A673 (cell line): Measurements from ENCODE around the gene CHRNA3. TPM values are rescaled to one million over a fixed set of nuclear protein-coding genes. Genes with fewer than 3 reads are reported as not detected.

Experiments used
- BruUV-seq: library from RNA; stranded (reverse); fragments of 400-500 nt; replicated peaks from 2 replicates; lab custom pipeline; 2021; lab: Mats Ljungman, UMichigan
- CTCF ChIA-PET: fragments of 300-600 bp; sonication (Branson Sonifier 250); formaldehyde crosslinking; loops from one replicate; lab custom pipeline; 2022; ENCODE audit warnings: antibody characterized with exemption; lab: Charles Lee
- POLR2A ChIA-PET: fragments of 300-600 bp; sonication (Branson Sonifier 250); formaldehyde crosslinking; loops from one replicate; lab custom pipeline; 2022; ENCODE audit warnings: antibody characterized with exemption; ENCODE audit not compliant: low non-redundant PET; lab: Charles Lee
- DNase-seq: peaks from one replicate; pipeline ENCODE4 v3.0.0-alpha.2; 2015; ENCODE audit warnings: low spot score
- H3K27ac ChIP-seq: fragments of 200-600 bp; sonication (generic); 2 replicates; pipeline ENCODE4 v1.5.1; 2016; ENCODE audit warnings: mixed run types, low read depth, mild to moderate bottlenecking, mixed read lengths, antibody characterized with exemption, low read length; ENCODE audit not compliant: poor library complexity, severe bottlenecking
- H3K27me3 ChIP-seq: fragments of 200-600 bp; sonication (generic); replicated peaks from 2 replicates; pipeline ENCODE4 v1.6.1; 2017; ENCODE audit warnings: mixed run types, low read depth, mild to moderate bottlenecking, mixed read lengths, antibody characterized with exemption, low read length; ENCODE audit not compliant: insufficient read depth, poor library complexity
- H3K36me3 ChIP-seq: fragments of 200-600 bp; sonication (generic); 2 replicates; pipeline ENCODE4 v1.6.1; 2016; ENCODE audit warnings: mixed run types, mild to moderate bottlenecking, mixed read lengths, antibody characterized with exemption, low read length; ENCODE audit not compliant: insufficient read depth, poor library complexity, severe bottlenecking
- H3K4me1 ChIP-seq: fragments of 200-600 bp; sonication (generic); 2 replicates; pipeline ENCODE4 v1.6.1; 2017; ENCODE audit warnings: mixed run types, mild to moderate bottlenecking, mixed read lengths, antibody characterized with exemption, low read length; ENCODE audit not compliant: insufficient read depth, poor library complexity, severe bottlenecking
- H3K4me3 ChIP-seq: fragments of 200-600 bp; sonication (generic); 2 replicates; pipeline ENCODE4 v1.5.1; 2016; ENCODE audit warnings: low read depth, mixed run types, mild to moderate bottlenecking, mixed read lengths, low read length; ENCODE audit not compliant: poor library complexity, severe bottlenecking
- H3K9me3 ChIP-seq: fragments of 200-600 bp; sonication (generic); 2 replicates; pipeline ENCODE4 v1.6.1; 2016; ENCODE audit warnings: mixed run types, low read depth, mild to moderate bottlenecking, mixed read lengths, antibody characterized with exemption, low read length; ENCODE audit not compliant: poor library complexity, severe bottlenecking
- CTCF ChIP-seq: fragments of 300-800, 200-600 bp; sonication (generic); conservative IDR thresholded peaks from 2 replicates; pipeline ENCODE4 v1.5.1; 2017; ENCODE audit warnings: low read depth, mild to moderate bottlenecking, antibody characterized with exemption, low read length, moderate library complexity, mixed read lengths
- EZH2 ChIP-seq: fragments of 200-600 bp; sonication (generic); IDR thresholded peaks from 2 replicates; pipeline ENCODE4 v1.6.1; 2017; ENCODE audit warnings: borderline replicate concordance, low read depth, mild to moderate bottlenecking, mixed read lengths, antibody characterized with exemption, low read length; ENCODE audit not compliant: poor library complexity, severe bottlenecking
- intact Hi-C: fragments of 100-400 bp; cut with micrococcal nuclease; formaldehyde crosslinking; loops from one replicate; pipeline ENCODE4 v1.10.0; 2022; ENCODE audit not compliant: unreplicated experiment
- total RNA-seq: library from RNA; stranded (reverse); gene quantifications from 2 replicates; pipeline ENCODE4 v1.2.3, GENCODE V29; 2021

Gene CHRNA3
- total RNA-seq, 1 experiment from 2014 or later: not detected

GRCh38 chr15:78625606-78626280 lies 4.9 kb upstream of the CHRNA3 start:
- TF ChIP-seq EZH2: no peak
- no peak for TF ChIP-seq CTCF
- Histone ChIP-seq H3K36me3 (no peaks in the 10 kb centered on the region), H3K27ac (no peak overlapping the region), H3K9me3 (no peaks in the 10 kb centered on the region), H3K4me3 (no peak overlapping the region), H3K4me1 (no peaks in the 10 kb centered on the region), H3K27me3 (peaks cover 95% of the 10 kb centered on the region)
- ChIA-PET CTCF (no interaction called here), POLR2A (no interaction called here)
- BruUV-seq: no TSS peak
- intact Hi-C loops: no loop called here
- DNase-seq: no peak

DNA sequence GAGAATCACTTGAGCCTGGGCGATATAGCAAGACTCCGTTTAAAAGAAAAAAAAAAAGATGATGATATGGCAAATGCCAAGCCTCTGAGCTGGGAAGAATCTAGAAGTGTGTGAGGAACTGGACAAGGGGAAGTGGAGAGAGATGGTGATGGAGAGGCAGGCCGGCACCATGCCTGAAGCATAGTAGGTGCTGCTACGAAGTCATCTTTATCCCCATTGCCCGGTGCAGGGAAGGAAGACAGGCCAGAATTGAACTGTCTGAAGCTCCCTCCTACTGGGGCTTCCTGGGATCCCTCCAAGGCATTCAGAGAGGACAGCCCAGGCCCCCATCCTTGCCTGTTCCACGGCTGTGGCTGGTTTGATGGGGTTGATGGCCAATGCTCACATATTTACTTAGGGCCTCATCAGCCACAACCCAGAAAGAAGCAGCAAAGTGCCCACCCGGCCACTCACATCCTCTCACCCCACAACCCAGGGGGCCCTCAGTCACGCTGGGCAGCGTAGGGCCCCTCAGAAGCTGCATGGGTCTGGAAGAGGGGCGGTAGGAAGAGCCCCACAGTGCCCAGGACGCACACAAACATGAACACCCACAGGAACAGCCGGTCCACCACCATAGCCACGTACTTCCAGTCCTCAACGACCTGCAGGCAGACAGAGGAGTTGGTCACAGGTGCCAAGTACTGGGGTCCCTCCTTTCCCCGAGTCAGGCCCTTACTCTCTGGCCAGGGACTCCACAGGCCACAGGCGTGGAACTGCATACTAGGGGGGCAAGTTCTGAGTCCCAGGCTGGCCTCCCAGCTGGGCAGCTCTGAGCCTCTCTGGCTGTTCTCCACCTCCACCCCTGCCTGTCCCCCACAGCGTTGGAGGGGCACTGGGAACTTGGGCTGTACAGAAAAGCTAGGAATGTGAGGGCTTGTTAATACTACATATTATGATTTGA lies 4.1 kb upstream of the CHRNA3 start:
- intact Hi-C loops: no loop called here
- H3K27me3 ChIP-seq: peaks cover 97% of the 10 kb centered on the region
- H3K4me3 ChIP-seq: no peak overlapping the region
- no peaks in the 10 kb centered on the region for H3K36me3 ChIP-seq
- no peak overlapping the region for H3K27ac ChIP-seq
- H3K4me1 ChIP-seq: no peaks in the 10 kb centered on the region
- no peak for TF ChIP-seq EZH2
- TF ChIP-seq CTCF: no peak
- POLR2A ChIA-PET: no interaction called here
- DNase-seq: no peak
- no peaks in the 10 kb centered on the region for H3K9me3 ChIP-seq
- CTCF ChIA-PET: no interaction called here
- no TSS peak for BruUV-seq

DNA sequence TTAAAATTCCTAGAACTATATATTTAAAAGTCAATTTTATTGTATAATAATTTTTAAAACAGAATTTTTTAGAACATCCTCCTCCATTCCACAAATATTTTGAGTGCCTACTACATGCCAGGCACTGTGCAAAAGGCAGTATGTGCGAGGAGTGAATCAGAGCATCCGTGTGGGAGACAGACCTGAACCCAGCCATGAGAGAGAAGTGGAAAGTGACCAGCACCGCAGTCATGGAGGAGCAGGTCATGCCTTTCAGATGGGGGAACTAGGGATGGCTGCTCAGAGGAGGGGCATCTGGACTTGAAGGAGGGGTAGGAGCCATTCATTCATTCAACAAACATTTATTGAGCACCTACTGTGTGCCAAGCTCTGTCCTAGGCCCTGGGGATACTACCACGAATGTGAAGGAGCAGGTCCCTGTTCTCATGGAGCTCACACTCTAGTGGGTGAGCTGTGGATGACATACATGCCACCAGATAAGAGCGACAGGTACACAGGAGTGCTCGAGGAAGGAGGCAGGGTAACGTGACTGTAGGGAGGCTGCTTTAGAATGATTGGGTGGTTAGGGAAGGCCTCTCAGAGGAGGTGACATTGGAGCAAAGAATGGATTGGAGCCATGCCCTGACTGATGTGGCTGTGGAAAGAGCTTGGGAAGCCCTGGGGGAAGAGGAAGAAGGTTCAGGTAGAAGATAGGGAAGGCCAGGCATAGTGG lies 3.1 kb upstream of the CHRNA3 start:
- no TSS peak for BruUV-seq
- Histone ChIP-seq H3K27me3 (peaks cover 98% of the 10 kb centered on the region), H3K27ac (no peak overlapping the region), H3K9me3 (no peaks in the 10 kb centered on the region), H3K4me3 (no peak overlapping the region), H3K4me1 (no peaks in the 10 kb centered on the region), H3K36me3 (no peaks in the 10 kb centered on the region)
- ChIA-PET POLR2A (no interaction called here), CTCF (no interaction called here)
- intact Hi-C loops: no loop called here
- no peak for DNase-seq
- no peak for TF ChIP-seq CTCF
